HepG2 (cell line): Measurements from ENCODE around the gene MRS2. TPM values are rescaled to one million over a fixed set of nuclear protein-coding genes. Genes with fewer than 3 reads are reported as not detected.

Experiments used
- ATAC-seq: fragments of 200-7000 bp; cut with Tn5 transposase; 3 replicates; pipeline ENCODE4 v1.9.1; 2020; ENCODE audit warnings: mild to moderate bottlenecking, moderate library complexity
- BruUV-seq: library from RNA; stranded (reverse); fragments of 400-500 nt; replicated peaks from 2 replicates; lab custom pipeline; 2021; lab: Mats Ljungman, UMichigan
- CTCF ChIA-PET: fragments of 300-600 bp; formaldehyde crosslinking; extraction: SDS; loops from one replicate; lab custom pipeline; 2021; ENCODE audit warnings: low total read pairs, inconsistent platforms, low intra/inter-chr PET ratio; lab: Yijun Ruan, JAX
- POLR2A ChIA-PET: fragments of 350-600 bp; sonication (Branson Sonifier 250); formaldehyde crosslinking; loops from one replicate; lab custom pipeline; 2020; ENCODE audit warnings: antibody characterized with exemption, inconsistent platforms; lab: Yijun Ruan, JAX
- DNase-seq: peaks from one replicate; pipeline ENCODE4 v3.0.0-alpha.2; 2015; ENCODE audit warnings: low spot score
- FAIRE-seq: peaks from 3 replicates; lab custom pipeline; 2011; peaks lifted over from hg19 to GRCh38; lab: Jason Lieb, UNC
- H2AFZ ChIP-seq: one replicate; pipeline ENCODE4 v1.6.1; 2011; ENCODE audit warnings: low read length, inconsistent platforms
- H3K27ac ChIP-seq: fragments of 300-600 bp; 3 replicates; pipeline ENCODE4 v1.8.0; 2011; ENCODE audit warnings: mixed run types, mild to moderate bottlenecking, mixed read lengths, low read length, inconsistent platforms; ENCODE audit not compliant: insufficient read depth; ENCODE audit errors: extremely low read length
- H3K27me3 ChIP-seq, 2 experiments: fragments of 200-600 bp in 1 of 2; 2 replicates in 1 of 2; 3 replicates in 1 of 2; pipeline versions ENCODE4 v1.6.0 to v1.8.0; 2011; ENCODE audit warnings: low read length in 2 of 2, mild to moderate bottlenecking in 2 of 2, moderate library complexity in 2 of 2, inconsistent platforms in 1 of 2; ENCODE audit not compliant: insufficient read depth in 2 of 2, control insufficient read depth in 1 of 2
- H3K36me3 ChIP-seq, 2 experiments: fragments of 200-600 bp in 1 of 2; replicated peaks in 1 of 2; 2 replicates in 1 of 2; 3 replicates in 1 of 2; pipeline versions ENCODE4 v1.5.1 to v1.8.0; 2011; ENCODE audit warnings: low read length in 2 of 2, inconsistent platforms in 1 of 2; ENCODE audit not compliant: insufficient read depth in 2 of 2, control insufficient read depth in 1 of 2
- H3K4me1 ChIP-seq: 2 replicates; pipeline ENCODE4 v1.5.1; 2012; ENCODE audit warnings: low read length, inconsistent platforms; ENCODE audit not compliant: insufficient read depth
- H3K4me2 ChIP-seq: 2 replicates; pipeline ENCODE4 v1.6.0; 2011; ENCODE audit warnings: low read depth, low read length, inconsistent platforms
- H3K4me3 ChIP-seq, 3 experiments: fragments of 200-600 bp in 1 of 3; sonication (generic), shearing (Covaris generic) in 1 of 3; replicated peaks in 1 of 3; 2 replicates each; pipeline ENCODE4 v1.5.1; 2011 to 2016; ENCODE audit warnings: low read length in 3 of 3, inconsistent platforms in 2 of 3, low read depth in 2 of 3, mild to moderate bottlenecking in 2 of 3, control low read depth in 1 of 3, mixed read lengths in 1 of 3; ENCODE audit not compliant: insufficient read depth in 1 of 3
- H3K79me2 ChIP-seq: one replicate; pipeline ENCODE4 v1.6.1; 2011; ENCODE audit warnings: low read length, inconsistent platforms; ENCODE audit not compliant: insufficient read depth
- H3K9ac ChIP-seq: 2 replicates; pipeline ENCODE4 v1.6.0; 2011; ENCODE audit warnings: mild to moderate bottlenecking, low read depth, low read length, inconsistent platforms; ENCODE audit not compliant: insufficient read depth
- H3K9me3 ChIP-seq: 2 replicates; pipeline ENCODE4 v1.5.1; 2012; ENCODE audit warnings: mild to moderate bottlenecking, low read length
- H4K20me1 ChIP-seq: 2 replicates; pipeline ENCODE4 v1.6.0; 2011; ENCODE audit warnings: inconsistent platforms, mild to moderate bottlenecking, low read length, moderate library complexity; ENCODE audit not compliant: insufficient read depth
- ISL2 ChIP-seq: sonication (generic); formaldehyde crosslinking; IDR thresholded peaks from 2 replicates; pipeline ENCODE4 v1.5.0; 2020; ENCODE audit warnings: missing genetic modification reagents
- SSRP1 ChIP-seq: IDR thresholded peaks from 2 replicates; pipeline ENCODE4 v1.6.1; 2016; ENCODE audit warnings: control low read depth
- TRIM24 ChIP-seq: sonication (generic); formaldehyde crosslinking; IDR thresholded peaks from 2 replicates; pipeline ENCODE4 v1.8.0; 2022; ENCODE audit warnings: mild to moderate bottlenecking, missing genetic modification reagents
- ZNF10 ChIP-seq: sonication (generic); formaldehyde crosslinking; IDR thresholded peaks from 2 replicates; pipeline ENCODE4 v1.4.0; 2020; ENCODE audit warnings: mild to moderate bottlenecking, low read depth, missing genetic modification reagents, borderline replicate concordance
- ZNF354B ChIP-seq: sonication (generic); formaldehyde crosslinking; IDR thresholded peaks from 2 replicates; pipeline ENCODE4 v1.8.0; 2022; ENCODE audit warnings: mild to moderate bottlenecking, missing genetic modification reagents
- WGBS: methylation state at CpG from one replicate; pipeline ENCODE4 v1.1.6; 2017; ENCODE audit warnings: low lambda C conversion rate; 5-methylcytosine and 5-hydroxymethylcytosine counted together
- in situ Hi-C: cut with HindIII; loops from 2 replicates; pipeline ENCODE4 v1.10.0; 2017; ENCODE audit warnings: low pct_unique_long_range_greater_than_20kb; ENCODE audit not compliant: extremely low pct_ligation_motif_present
- intact Hi-C: fragments of 100-400 bp; cut with micrococcal nuclease; formaldehyde crosslinking; loops from one replicate; pipeline ENCODE4 v1.10.0; 2022; ENCODE audit not compliant: unreplicated experiment
- polyA plus RNA-seq, 8 experiments: library from polyadenylated mRNA; depleted of rRNA in 3 of 8; stranded (reverse) in 7 of 8; unstranded in 1 of 8; fragments of >200 nt; fragmentation: Illumina TruSeq in 4 of 8; extraction: Trizol in 4 of 8; gene quantifications; 2 replicates each; pipeline versions ENCODE4 v1.2.1 to v1.2.3, GENCODE V29; 2011 to 2016; ENCODE audit warnings: low read depth in 4 of 8, missing spikeins in 1 of 8, mixed read lengths in 1 of 8; ENCODE audit not compliant: insufficient read depth in 1 of 8
- total RNA-seq, 5 experiments: library from RNA; depleted of rRNA; stranded (reverse); fragments of >200 nt; fragmentation: Illumina TruSeq; extraction: Trizol; gene quantifications; 2 replicates each; pipeline ENCODE4 v1.2.3, GENCODE V29; 2016; ENCODE audit warnings: low read depth in 1 of 5
- TF ChIP-seq, protein P1 (sequence below): sonication (generic); formaldehyde crosslinking; IDR thresholded peaks from 2 replicates; pipeline ENCODE4 v1.4.0; 2020; ENCODE audit warnings: mild to moderate bottlenecking, missing genetic modification reagents, borderline replicate concordance
- TF ChIP-seq, protein P2 (sequence below): sonication (generic); formaldehyde crosslinking; IDR thresholded peaks from 2 replicates; pipeline ENCODE4 v1.5.0; 2020; ENCODE audit warnings: mild to moderate bottlenecking, low read depth, missing genetic modification reagents, borderline replicate concordance

MRS2 gene
- total and polyA plus RNA-seq, 2 of the 13 experiments (the other 11 are each of a cell fraction or from before 2014, with no cell fraction given), result 31.1 to 83.8 TPM

DNA sequence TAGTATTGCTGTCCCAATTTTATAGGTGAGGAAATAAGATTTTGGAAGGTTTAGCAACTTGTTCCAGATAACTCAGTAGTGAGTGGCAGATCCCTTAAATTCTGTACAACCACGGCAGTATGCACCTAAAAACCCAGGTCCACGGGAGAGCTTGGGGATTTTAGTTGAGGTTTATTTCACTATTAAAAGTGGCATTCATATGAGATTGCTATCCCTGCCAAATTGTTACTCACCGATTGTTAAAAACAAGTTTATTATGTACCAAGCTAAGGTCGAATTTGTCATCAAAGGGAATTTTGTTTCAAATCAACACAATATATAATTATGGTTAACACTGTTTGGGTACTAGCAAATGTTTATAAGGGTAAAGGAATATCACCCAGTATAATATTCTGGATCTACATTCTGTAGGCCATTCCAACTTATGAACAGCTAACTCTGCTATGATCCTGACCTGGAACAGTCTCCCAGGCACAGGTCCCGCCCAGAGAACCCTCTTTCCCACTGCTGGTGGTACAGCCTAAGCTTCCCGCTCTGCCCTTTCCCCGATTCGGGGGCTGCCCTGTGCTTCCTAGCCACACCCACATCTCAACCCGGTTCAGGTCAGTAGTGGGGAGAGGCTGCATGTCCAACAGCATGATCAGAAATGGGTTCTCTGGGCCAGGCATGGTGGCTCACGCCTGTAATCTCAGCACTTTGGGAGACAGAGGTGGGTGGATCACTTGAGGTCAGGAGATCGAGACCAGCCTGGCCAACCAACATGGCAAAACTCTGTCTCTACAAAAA, 61.7 kb downstream of the MRS2 start (continued):
- TF ChIP-seq TRIM24, result no peak
- TF ChIP-seq ZNF354B (CRISPR knock-in tag), result no peak
- TF ChIP-seq ZNF10 (CRISPR knock-in tag), result no peak
- TF ChIP-seq, protein P1, sequence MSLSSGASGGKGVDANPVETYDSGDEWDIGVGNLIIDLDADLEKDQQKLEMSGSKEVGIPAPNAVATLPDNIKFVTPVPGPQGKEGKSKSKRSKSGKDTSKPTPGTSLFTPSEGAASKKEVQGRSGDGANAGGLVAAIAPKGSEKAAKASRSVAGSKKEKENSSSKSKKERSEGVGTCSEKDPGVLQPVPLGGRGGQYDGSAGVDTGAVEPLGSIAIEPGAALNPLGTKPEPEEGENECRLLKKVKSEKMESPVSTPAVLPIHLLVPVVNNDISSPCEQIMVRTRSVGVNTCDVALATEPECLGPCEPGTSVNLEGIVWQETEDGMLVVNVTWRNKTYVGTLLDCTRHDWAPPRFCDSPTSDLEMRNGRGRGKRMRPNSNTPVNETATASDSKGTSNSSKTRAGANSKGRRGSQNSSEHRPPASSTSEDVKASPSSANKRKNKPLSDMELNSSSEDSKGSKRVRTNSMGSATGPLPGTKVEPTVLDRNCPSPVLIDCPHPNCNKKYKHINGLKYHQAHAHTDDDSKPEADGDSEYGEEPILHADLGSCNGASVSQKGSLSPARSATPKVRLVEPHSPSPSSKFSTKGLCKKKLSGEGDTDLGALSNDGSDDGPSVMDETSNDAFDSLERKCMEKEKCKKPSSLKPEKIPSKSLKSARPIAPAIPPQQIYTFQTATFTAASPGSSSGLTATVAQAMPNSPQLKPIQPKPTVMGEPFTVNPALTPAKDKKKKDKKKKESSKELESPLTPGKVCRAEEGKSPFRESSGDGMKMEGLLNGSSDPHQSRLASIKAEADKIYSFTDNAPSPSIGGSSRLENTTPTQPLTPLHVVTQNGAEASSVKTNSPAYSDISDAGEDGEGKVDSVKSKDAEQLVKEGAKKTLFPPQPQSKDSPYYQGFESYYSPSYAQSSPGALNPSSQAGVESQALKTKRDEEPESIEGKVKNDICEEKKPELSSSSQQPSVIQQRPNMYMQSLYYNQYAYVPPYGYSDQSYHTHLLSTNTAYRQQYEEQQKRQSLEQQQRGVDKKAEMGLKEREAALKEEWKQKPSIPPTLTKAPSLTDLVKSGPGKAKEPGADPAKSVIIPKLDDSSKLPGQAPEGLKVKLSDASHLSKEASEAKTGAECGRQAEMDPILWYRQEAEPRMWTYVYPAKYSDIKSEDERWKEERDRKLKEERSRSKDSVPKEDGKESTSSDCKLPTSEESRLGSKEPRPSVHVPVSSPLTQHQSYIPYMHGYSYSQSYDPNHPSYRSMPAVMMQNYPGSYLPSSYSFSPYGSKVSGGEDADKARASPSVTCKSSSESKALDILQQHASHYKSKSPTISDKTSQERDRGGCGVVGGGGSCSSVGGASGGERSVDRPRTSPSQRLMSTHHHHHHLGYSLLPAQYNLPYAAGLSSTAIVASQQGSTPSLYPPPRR (CRISPR knock-in tag), result no peak
- TF ChIP-seq, protein P2, sequence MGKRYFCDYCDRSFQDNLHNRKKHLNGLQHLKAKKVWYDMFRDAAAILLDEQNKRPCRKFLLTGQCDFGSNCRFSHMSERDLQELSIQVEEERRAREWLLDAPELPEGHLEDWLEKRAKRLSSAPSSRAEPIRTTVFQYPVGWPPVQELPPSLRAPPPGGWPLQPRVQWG (CRISPR knock-in tag), result no peak

DNA sequence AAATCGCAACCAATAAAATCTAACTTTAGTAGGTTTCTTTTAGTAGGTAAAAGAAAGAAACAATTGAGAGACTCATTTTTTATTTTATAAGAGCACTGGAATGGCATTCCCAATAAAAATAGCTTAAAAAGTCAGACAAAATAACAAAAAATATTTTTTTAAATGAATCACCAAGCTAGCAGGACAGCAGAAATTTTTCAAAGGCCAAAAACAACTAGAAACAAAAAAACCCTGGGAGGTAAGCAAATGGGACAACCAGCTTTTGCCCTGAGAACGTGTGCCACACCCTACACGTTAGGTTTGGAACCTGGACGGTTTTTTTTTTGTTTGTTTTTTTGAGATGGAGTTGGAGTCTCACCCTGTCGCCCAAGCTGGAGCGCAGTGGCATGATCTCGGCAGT, 67.1 kb downstream of the MRS2 start:
- DNase-seq, result no peak
- in situ Hi-C loops (no loop called here), intact Hi-C loops (no loop called here)
- 93% methylated on average over 7 of the region's 7 CpGs for WGBS
- CTCF ChIA-PET, result no interaction called here
- FAIRE-seq, result no peak
- Histone ChIP-seq H3K27ac (no peak overlapping the region), H3K36me3 (peaks cover 0 to under 1% of the 10 kb centered on the region in 2 experiments; a peak in 1 of 5 replicates), H3K4me3 (no peak overlapping the region), H3K9ac (no peak overlapping the region), H3K9me3 (no peaks in the 10 kb centered on the region), H3K79me2 (no peaks in the 10 kb centered on the region), H3K27me3 (no peaks in the 10 kb centered on the region), H3K4me2 (no peak overlapping the region), H2AFZ (no peak overlapping the region), H3K4me1 (no peaks in the 10 kb centered on the region), H4K20me1 (no peaks in the 10 kb centered on the region)
- POLR2A ChIA-PET, result no interaction called here
- no peak for TF ChIP-seq ISL2
- no peak for TF ChIP-seq SSRP1 (CRISPR knock-in tag)
- ATAC-seq, result no peak
- no TSS peak for BruUV-seq
